Activated CD4-positive, CD25-positive, alpha-beta regulatory T cell (primary cell): ENCODE data around the gene CYGB.
A peak's percentile ranks its signal among the peaks of the same experiment; 100 is the strongest.
"Not testable (repeated sequence)": the region's sequence is repeated elsewhere in the genome, so short reads cannot be mapped to it uniquely, and the experiment has no call there.

Experiments
- DNase-seq, 4 experiments: peaks; one replicate each; lab custom pipeline; 2025; lab: John Stamatoyannopoulos, UW

Gene CYGB

DNA sequence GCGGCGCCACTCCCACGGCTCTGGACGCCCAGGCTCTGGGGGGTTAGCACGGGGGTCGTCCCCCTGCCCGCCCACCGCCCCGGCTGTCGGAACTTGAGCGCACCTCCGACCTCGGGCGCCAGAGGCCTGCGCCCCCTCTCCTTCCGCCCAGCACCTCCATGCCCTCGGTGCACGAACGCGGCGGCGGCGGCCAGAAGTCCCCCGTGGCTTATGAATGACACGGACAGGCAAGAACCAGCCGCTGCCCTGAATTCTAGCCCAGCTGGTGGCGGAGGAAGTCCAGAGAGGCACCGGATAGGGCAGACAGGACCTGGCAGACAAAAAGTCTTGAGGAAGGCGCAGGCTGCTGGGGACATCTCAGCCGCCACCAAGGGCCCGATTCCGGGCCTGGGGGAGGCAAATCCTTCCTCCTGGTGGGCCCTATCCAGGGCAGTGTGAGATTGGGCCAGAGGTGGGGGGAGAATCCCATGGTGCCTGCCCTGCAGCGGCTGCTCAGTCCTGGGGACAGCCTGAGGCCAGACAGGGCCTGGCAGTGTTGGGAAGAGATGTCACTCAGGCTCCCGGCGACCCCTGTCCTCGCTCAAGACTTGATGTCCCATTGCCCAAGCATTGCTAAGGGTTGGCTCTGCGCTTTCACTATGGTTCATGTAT is 897 bp upstream of the CYGB start:
- DNase-seq: no peak

DNA sequence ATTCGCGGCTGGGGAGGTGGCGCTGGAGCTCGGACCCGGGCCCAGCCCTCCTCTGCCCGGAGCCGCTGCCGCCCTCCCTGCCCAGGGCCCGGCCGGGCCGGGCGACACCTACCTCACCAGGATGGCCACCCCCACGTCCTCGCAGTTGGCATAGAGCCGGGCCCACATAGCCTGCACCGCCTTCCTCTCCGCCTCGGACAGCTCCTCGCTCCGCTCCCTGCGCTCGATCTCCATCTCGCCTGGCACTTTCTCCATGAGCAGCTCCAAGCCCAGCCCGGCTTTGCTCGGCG is 276 bp downstream of the CYGB start:
- DNase-seq: no peak

DNA sequence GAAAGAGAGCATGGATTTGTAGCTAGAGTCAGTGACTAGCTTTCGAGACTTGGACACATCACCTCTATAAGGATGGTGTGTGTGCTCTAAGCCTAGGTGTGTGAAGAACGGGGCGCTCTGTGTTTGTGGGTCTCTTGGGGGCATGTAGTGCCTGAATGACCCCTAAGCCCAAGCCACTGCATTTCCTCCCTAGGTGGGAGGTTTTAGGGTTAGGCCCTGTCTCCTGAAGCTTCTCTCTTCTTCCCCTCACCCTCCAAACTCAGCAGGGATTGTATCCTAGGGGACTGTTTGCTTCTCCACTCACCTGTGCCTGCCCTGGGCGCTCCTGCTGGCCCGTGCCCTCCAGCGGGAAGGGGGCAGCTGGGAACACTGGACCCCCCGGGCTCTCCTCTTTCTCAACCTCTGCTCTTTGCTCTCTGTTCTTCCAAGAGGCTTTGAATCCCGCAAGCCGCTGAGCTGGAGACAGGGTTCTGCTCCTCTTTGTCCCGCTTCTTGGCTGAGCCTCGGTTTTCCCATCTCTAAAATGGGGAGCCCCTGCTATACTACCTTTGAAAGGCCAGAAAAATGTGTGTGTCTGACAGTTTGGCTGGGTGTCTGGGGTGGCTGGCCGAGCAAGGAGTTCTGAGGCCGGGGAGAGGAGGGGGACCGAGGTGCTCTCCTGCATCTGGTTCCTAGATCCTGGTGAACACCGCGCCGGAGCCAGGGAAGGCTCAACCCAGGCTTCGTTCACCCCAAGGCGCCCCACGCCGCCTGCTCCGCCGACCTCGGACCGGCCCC is 810 bp downstream of the CYGB start:
- DNase-seq: no peak

DNA sequence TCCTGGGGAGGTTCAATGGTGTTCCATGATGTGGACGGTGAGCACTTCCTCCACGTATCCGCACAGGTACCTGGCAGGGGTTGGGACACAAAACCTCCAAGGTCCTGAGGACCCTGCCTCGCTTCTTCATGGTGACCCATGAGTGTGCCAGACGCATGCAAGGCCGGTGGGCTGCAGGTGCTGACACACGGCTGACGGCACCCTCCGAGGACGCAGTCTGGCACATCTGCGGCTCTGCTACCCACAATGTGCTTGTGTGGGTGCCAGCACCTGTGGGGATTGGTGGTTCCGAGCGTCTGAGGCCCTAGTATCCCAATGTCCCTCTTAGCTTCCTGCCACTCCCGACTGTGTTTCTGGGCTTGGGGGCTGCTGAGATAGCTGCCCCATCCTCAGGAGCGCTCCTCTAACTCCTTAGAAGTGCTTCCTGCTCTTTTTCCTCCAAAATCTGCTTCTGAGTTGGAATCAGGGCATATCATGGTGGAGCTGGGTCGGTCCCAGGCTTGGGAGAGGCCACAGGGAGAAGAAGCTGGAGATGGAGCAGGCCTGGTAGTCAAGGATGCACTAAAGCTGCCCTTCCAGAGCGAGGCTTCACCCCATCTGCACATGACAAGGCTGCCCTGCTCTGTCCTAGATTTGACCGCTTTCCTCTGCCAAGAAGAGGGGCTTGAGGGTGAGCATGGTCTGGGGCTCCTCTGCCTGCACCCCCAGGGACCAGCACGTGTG is 1.6 kb downstream of the CYGB start:
- DNase-seq: no peak

DNA sequence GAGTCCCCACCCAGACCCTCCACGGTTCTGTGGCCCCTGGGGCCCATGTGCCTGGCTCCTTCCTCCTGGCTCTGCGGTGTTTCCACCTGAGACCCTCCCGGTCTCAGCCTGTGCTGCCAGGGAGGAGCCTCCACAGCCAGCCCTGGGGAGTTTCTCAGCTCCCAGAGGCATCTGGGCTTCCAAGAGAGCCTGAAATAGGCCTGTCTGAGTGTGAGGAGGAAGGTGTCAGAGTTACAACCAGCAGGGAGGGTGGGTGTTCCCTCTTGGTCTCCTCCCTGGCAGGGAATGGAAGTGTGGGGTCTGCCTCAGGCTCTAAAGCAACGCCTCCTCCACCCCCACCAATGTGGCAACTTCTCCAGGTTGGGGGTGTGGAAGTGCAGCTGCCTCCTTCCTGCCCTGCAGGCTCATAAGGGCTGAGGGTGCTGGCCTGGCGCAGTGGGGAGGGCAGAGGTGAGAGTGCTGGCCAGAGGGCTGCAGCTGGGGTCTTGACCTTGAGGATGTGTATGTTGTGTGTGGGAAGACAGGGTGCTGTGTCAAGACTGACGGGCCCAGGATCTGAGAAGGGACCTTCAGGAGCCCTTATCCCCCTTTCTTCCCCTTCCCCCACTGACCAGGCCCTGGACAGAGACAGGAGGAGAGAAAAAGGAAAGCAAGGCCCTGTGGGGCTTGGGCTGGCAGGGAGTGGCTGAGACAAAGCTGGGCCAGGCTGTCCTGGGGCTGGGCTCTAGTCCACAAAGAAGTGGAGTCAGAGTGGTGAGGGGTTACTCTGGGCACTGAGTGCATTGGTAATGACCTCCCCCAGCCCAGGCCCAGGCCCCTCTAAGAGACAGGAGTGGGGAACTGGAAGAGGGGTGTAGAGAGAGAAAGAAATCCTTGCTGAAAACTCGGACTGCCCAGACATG is 2.4 kb downstream of the CYGB start:
- no peak for DNase-seq

DNA sequence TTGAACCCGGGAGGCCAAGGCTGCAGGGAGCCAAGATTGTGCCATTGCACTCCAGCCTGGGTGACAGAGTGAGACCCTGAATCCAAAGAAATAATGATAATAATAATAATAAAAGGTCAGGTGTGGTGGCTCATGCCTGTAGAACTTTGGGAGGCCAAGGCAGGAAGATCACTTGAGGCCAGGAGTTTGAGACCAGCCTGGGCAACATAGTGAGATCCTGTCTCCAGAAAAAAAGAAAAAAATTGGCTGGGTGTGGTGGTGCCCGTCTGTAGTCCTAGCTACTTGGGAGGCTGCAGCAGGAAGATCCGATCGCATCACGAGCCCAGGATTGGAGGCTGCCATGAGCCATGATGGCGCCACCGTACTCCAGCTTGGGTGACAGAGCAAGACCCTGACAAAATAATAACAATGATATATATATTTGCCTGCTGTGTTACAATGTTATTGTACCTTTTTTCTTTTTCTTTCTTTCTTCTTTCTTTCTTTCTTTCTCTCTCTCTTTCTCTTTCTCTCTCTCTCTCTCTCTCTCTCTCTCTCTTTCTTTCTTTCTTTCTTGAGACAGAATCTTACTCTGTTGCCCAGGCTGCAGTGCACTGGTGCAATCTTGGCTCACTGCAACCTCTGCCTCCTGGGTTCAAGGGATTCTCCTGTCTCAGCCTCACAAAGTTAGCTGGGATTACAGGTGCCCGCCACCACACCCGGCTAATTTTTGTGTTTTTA is 3.7 kb downstream of the CYGB start:
- not testable (repeated sequence) for DNase-seq

DNA sequence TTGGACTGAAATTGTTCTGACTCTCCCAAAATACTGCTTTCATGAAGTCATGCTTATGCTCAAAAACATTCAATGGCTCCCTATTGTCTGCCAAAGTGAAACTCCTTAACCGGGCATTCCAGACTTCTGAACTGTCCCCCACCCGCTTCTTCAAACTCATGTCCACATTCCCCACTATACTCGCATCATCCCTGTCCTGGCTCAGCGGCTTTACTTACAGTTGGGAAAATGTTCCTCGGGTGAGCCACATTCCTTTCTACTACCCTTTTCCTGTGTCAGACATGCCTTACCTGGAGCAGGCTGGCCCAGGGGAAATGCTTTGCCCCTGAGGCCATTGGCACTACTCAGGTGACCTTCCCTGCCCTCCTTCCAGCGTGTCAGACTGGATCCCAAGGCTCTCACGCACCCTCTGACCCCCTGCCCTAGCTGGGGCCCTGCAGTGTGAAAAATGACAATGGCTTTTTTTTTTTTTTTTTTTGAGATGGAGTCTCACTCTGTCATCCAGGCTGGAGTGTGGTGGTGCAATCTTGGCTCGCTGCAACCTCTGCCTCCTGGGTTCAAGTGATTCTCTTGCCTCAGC is 5.3 kb downstream of the CYGB start:
- no peak for DNase-seq

DNA sequence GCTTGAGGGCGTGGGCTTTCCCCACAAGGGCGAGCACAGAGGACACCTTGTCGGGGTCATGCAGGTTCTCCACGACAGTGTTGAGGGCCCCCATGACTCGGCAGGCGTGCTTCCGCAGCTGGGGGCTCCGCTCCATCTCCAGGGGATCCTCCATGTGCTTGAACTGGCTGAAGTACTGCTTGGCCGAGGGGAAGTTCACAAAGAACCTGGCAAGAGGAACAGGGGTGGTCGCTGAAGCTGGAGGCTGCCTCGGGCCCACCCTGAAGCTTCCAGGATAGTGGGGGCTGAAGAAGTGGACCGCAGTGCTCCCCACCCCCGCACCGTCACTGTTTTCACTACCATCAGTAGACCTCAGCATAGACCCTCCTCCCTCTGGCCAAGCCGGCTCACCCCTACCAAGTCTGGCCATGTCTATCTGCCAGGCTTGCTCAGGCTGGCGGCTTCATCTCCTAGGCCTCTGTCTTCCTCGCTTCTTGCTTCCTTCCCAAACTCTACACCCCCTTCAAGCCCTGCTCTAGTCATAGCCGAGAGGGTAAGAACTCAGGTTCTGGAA is 5.9 kb downstream of the CYGB start:
- no peak for DNase-seq

DNA sequence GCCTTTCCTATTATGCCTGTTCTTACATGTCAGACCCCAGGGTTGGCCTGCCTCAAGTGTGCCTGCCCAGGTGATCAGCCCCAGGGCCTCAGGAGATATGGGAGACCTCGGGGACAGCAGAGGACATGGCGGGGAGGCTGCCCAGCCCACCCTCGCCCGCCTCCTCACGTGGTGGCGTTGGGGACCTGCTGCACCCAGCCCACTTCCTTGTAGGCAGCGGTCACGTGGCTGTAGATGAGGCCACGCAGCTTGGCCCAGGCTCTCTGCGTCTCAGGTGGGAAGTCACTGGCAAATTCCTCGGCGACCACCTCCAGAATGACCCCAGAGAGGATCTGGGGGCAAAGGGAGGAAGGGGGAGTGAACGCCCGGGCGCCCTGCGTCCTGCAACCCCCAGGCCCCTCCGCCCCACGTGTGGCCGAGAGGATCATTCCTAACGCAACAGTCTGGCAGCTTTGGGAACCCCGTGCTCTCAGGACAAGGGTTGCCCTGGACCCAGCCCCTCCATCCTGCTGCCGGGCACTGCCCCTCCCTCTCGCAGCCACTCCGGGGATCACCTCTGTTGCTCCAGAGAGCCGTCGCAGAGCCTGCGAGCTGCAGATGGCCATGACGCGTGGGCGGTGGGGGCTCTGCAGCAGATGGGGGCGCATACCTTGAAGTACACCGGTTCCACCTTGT is 6.6 kb downstream of the CYGB start:
- no peak for DNase-seq

DNA sequence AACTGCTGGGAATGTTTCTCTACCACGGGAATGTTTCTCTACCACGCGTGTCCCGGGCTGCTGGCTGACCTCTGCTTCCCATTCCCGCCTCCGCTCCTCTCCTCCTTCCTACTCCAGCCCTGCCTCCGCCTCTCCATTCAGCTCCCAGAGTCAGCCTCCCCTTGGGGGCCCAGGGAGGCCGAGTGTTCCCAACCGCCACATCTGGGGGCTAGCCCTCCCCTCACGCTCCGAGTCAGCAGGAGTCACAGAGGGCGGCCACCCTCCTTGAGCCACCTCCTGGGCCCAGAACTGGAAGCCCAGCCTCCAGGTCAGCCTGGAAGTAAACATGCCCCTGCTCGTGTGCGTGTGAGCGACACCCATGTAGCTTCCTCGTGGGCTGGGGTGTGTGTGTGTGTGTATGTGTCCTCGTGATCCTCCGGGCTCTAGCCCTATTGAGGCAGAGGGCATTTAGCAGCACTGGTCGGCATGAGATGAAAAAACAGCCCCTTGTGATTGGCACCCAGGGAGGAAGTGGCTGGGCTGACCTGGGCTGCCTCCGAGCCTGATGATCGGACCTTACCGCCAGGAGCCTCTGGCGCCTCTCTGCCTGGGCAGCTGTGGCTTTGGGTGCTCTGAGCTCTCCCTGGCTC is 7.3 kb downstream of the CYGB start:
- DNase-seq: no peak

DNA sequence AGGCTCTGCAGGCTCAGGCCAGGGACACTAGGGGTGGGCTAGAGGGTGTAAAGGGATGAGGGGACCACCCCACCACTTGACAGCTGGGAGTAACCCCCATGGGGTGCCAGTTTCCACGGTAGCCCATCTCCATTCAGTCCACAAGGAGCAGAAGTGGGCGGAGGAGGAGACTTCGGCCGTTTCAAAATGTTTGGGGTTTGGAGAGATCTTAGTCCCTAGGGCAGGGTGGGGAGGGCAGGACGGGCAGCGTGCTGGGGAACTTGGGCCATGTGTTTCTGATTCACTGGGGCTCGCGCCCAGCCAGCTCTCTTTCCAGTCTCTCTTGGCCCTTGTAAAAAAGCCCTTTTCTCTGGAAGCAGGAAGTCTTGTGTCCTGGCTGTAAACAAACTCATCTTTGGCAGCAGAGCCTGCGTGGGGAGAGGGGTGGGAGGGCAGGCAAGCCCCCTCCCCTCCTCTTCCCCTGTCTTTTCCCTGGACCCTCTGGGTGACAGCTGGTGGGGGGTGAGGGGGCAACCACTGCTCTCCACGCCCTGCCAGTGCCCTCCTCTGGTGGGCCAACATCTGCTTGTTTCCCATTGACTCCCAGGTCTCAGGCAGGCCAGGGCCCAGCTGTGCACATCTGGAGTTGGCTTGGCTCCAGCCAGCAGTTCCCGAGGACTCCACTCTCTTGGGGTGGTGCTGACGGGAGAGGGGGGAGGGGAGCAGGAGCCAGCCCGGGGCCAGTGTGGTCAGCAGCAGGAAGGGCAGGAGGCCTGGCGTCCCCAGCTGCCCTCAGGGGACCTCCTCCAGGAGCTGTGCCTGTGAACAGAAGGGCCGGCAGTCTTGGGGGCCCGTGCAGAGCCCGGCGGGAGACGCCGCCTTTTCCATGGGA is 8.1 kb downstream of the CYGB start:
- DNase-seq: no peak

DNA sequence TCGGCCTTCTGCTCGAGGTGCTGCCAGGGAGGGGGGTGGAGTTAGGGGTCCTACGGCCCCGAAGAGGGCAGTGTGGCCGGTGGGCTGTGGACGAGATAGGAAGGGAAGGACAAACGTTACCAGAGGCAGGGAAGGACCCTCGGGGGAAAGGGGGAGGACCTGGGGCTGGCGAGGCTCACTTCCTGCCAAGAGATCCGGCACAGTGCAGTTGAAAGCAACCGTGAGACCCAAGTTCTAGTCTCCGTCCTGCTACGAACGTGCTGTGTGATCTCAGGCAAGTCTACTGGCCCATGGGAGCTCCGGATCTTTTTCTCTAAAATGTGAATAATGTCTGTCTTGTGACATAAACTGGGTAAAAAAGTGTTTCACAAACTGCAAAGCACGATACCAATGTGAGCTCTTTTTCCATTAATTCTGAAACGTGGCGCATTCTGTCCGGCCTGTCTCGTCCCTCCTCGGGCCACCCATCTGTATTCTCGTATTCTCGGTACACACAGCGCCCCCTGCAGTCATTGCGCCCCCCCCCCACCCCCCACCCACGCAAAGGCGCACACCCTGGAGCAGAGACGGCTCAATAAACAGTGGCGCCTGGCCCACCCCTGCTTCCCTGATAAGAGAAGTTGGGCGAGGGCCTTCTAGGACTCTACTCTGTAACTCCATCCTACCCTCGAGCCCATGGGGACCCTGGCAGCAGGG is 8.8 kb downstream of the CYGB start:
- no peak for DNase-seq

DNA sequence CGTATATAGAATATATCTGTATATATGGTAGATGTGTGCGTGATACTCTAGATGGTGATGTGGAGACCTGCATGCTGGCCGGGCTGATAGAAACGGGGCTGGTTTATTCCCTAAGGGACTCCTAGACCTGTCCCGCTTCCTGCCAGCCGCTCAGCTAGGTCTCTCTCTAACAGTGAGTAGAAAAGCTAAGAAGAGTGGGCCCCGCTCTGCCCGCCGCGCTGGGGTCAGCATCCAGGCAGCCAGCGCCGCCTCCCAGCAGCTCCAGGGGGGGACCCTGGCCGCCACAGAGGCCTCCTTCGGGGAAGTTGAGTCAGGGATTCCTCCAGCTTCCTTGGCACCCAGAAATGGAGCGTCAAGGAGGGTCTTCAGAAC is 9.4 kb downstream of the CYGB start:
- no peak for DNase-seq

DNA sequence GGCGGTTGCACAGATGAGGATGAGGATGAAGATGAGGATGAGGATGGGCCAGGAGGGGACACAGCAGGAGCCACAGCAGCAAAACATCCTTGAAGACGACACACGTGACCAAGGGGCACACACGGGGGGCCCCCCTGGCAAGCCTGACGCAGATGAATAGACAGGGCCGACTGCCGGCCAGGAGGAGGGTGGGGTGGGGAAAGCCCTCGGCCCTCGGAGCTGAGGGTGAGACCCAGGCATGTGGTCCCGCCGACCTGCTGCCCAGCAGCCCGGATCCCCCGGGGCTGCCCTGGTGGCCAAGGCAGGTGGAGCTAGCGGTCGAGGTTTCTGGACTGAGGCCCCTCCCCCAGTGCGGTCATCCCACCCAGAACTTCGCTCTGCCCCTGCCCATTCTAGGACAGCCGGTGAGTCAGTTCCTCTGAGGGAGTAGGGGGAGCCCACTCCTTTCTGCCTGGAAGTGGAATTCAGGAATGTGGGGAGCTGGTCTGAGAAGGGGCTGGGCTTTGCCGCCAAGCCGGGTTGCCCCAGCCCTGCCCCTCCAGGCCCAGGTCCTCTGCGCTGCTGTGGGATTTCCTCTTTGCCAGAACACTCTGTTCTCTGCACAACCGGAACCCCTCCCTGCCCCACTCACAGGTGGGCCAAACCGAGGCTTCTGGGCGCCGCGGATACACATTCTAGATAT is 9.9 kb downstream of the CYGB start:
- DNase-seq: peak in 2 of 4 experiments; percentile 31 to 47

DNA sequence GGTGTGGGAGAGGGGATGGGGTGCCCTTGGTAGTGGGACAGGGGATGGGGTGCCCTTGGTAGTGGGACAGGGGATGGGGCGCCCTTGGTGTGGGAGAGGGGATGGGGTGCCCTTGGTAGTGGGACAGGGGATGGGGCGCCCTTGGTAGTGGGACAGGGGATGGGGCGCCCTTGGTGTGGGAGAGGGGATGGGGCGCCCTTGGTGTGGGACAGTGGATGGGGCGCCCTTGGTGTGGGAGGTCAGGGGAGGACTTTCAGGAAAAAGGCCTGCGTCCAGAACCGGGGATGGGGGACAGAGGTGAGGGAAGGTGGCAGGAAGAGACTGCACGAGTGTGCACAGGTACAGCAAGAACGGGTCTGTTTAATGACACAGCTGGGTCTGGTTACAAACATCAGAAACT is 10.5 kb downstream of the CYGB start:
- not testable (repeated sequence) for DNase-seq

DNA sequence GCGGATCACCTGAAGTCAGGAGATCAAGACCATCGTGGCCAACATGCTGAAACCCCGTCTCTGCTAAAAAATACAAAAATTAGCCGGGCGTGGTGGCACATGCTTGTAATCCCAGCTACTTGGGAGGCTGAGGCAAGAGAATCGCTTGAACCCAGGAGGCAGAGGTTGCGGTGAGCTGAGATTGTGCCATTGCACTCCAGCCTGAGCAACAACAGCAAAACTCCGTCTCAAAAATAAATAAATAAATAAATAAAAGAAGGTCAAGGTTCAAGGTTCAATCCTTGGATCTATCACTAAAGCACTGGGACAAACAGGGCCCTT is 12.0 kb downstream of the CYGB start:
- not testable (repeated sequence) for DNase-seq

DNA sequence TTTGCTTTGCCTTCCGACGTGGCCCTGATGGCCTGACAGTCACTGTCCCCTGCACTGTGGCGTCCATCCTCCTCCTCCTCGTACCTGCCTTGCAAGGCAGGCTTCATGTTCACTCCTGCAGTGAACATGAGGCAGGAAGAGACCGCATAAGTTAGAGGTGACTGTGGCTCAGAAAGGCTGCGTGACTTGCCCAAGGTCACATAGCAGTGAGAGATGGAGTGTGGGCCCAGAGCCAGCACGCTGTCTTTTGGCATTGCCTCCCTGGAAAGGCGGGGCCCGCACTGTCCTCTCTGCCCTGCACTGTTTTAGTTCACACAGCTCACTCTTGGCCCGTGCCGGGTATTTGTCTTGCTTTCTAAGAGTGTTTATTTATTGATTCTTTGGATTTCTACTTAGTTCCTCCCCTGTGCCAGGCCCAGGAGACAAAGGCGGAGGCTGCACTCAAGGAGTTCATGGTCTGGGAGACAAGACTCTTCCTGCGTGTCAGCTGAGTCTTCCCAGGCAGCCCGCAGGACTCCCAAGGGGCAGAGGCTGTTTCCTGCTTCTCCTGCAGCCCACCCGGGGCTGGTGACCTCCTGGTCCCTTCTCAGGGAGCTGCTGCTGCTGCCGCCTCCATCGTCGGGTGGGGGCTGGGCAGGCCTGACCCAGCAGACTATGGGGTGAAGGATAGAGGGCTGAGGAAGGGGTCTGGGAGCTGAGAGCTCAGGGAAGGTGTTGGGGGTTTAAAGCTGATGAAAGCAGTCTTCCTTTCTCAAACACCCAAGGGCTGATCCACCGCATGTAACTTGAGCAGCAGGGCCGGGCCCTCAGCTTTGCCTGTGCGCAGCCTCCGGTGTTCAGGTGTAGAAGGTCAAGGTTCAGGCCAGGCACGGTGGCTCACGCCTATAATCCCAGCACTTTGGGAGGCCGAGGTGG is 12.7 kb downstream of the CYGB start:
- DNase-seq: no peak
